HepG2 (cell line): ENCODE results near the gene HDGFL1. TPM values are rescaled to one million over a fixed set of nuclear protein-coding genes. Genes with fewer than 3 reads are reported as not detected.

Experiments
- ATAC-seq: fragments of 200-7000 bp; cut with Tn5 transposase; 3 replicates; pipeline ENCODE4 v1.9.1; 2020; ENCODE audit warnings: mild to moderate bottlenecking, moderate library complexity
- BruUV-seq: library from RNA; stranded (reverse); fragments of 400-500 nt; replicated peaks from 2 replicates; lab custom pipeline; 2021; lab: Mats Ljungman, UMichigan
- CTCF ChIA-PET: fragments of 300-600 bp; formaldehyde crosslinking; extraction: SDS; loops from one replicate; lab custom pipeline; 2021; ENCODE audit warnings: low total read pairs, inconsistent platforms, low intra/inter-chr PET ratio; lab: Yijun Ruan, JAX
- POLR2A ChIA-PET: fragments of 350-600 bp; sonication (Branson Sonifier 250); formaldehyde crosslinking; loops from one replicate; lab custom pipeline; 2020; ENCODE audit warnings: antibody characterized with exemption, inconsistent platforms; lab: Yijun Ruan, JAX
- DNase-seq: peaks from one replicate; pipeline ENCODE4 v3.0.0-alpha.2; 2015; ENCODE audit warnings: low spot score
- FAIRE-seq: peaks from 3 replicates; lab custom pipeline; 2011; peaks lifted over from hg19 to GRCh38; lab: Jason Lieb, UNC
- H2AFZ ChIP-seq: one replicate; pipeline ENCODE4 v1.6.1; 2011; ENCODE audit warnings: low read length, inconsistent platforms
- H3K27ac ChIP-seq: fragments of 300-600 bp; 3 replicates; pipeline ENCODE4 v1.8.0; 2011; ENCODE audit warnings: mixed run types, mild to moderate bottlenecking, mixed read lengths, low read length, inconsistent platforms; ENCODE audit not compliant: insufficient read depth; ENCODE audit errors: extremely low read length
- H3K27me3 ChIP-seq, 2 experiments: fragments of 200-600 bp in 1 of 2; 2 replicates in 1 of 2; 3 replicates in 1 of 2; pipeline versions ENCODE4 v1.6.0 to v1.8.0; 2011; ENCODE audit warnings: low read length in 2 of 2, mild to moderate bottlenecking in 2 of 2, moderate library complexity in 2 of 2, inconsistent platforms in 1 of 2; ENCODE audit not compliant: insufficient read depth in 2 of 2, control insufficient read depth in 1 of 2
- H3K36me3 ChIP-seq, 2 experiments: fragments of 200-600 bp in 1 of 2; replicated peaks in 1 of 2; 2 replicates in 1 of 2; 3 replicates in 1 of 2; pipeline versions ENCODE4 v1.5.1 to v1.8.0; 2011; ENCODE audit warnings: low read length in 2 of 2, inconsistent platforms in 1 of 2; ENCODE audit not compliant: insufficient read depth in 2 of 2, control insufficient read depth in 1 of 2
- H3K4me1 ChIP-seq: 2 replicates; pipeline ENCODE4 v1.5.1; 2012; ENCODE audit warnings: low read length, inconsistent platforms; ENCODE audit not compliant: insufficient read depth
- H3K4me2 ChIP-seq: 2 replicates; pipeline ENCODE4 v1.6.0; 2011; ENCODE audit warnings: low read depth, low read length, inconsistent platforms
- H3K4me3 ChIP-seq, 3 experiments: fragments of 200-600 bp in 1 of 3; sonication (generic), shearing (Covaris generic) in 1 of 3; replicated peaks in 1 of 3; 2 replicates each; pipeline ENCODE4 v1.5.1; 2011 to 2016; ENCODE audit warnings: low read length in 3 of 3, inconsistent platforms in 2 of 3, low read depth in 2 of 3, mild to moderate bottlenecking in 2 of 3, control low read depth in 1 of 3, mixed read lengths in 1 of 3; ENCODE audit not compliant: insufficient read depth in 1 of 3
- H3K79me2 ChIP-seq: one replicate; pipeline ENCODE4 v1.6.1; 2011; ENCODE audit warnings: low read length, inconsistent platforms; ENCODE audit not compliant: insufficient read depth
- H3K9ac ChIP-seq: 2 replicates; pipeline ENCODE4 v1.6.0; 2011; ENCODE audit warnings: mild to moderate bottlenecking, low read depth, low read length, inconsistent platforms; ENCODE audit not compliant: insufficient read depth
- H3K9me3 ChIP-seq: 2 replicates; pipeline ENCODE4 v1.5.1; 2012; ENCODE audit warnings: mild to moderate bottlenecking, low read length
- H4K20me1 ChIP-seq: 2 replicates; pipeline ENCODE4 v1.6.0; 2011; ENCODE audit warnings: inconsistent platforms, mild to moderate bottlenecking, low read length, moderate library complexity; ENCODE audit not compliant: insufficient read depth
- FOXK1 ChIP-seq: sonication (generic); formaldehyde crosslinking; IDR thresholded peaks from 2 replicates; pipeline ENCODE4 v1.4.0; 2020; ENCODE audit warnings: low read depth, missing genetic modification reagents, borderline replicate concordance
- GZF1 ChIP-seq: sonication (generic); formaldehyde crosslinking; IDR thresholded peaks from 2 replicates; pipeline ENCODE4 v1.5.1; 2020; ENCODE audit warnings: mild to moderate bottlenecking, missing genetic modification reagents
- KAT2B ChIP-seq: fragments of 150-350 bp; IDR thresholded peaks from 2 replicates; pipeline ENCODE4 v1.6.1; 2014; ENCODE audit warnings: low read depth, low read length, borderline replicate concordance
- ZNF160 ChIP-seq: sonication (generic); formaldehyde crosslinking; IDR thresholded peaks from 2 replicates; pipeline ENCODE4 v1.8.0; 2022; ENCODE audit warnings: mild to moderate bottlenecking, inconsistent platforms, missing genetic modification reagents
- ZNF33A ChIP-seq: sonication (generic); formaldehyde crosslinking; IDR thresholded peaks from 2 replicates; pipeline ENCODE4 v1.5.1; 2020; ENCODE audit warnings: missing genetic modification reagents, mild to moderate bottlenecking, moderate library complexity, borderline replicate concordance
- ZNF598 ChIP-seq: sonication (generic); formaldehyde crosslinking; IDR thresholded peaks from 2 replicates; pipeline ENCODE4 v1.5.1; 2020; ENCODE audit warnings: mild to moderate bottlenecking, missing genetic modification reagents, borderline replicate concordance
- ZNF879 ChIP-seq: sonication (generic); formaldehyde crosslinking; IDR thresholded peaks from 2 replicates; pipeline ENCODE4 v1.8.1; 2023; ENCODE audit warnings: missing genetic modification reagents
- WGBS: methylation state at CpG from one replicate; pipeline ENCODE4 v1.1.6; 2017; ENCODE audit warnings: low lambda C conversion rate; 5-methylcytosine and 5-hydroxymethylcytosine counted together
- in situ Hi-C: cut with HindIII; loops from 2 replicates; pipeline ENCODE4 v1.10.0; 2017; ENCODE audit warnings: low pct_unique_long_range_greater_than_20kb; ENCODE audit not compliant: extremely low pct_ligation_motif_present
- intact Hi-C: fragments of 100-400 bp; cut with micrococcal nuclease; formaldehyde crosslinking; loops from one replicate; pipeline ENCODE4 v1.10.0; 2022; ENCODE audit not compliant: unreplicated experiment
- polyA plus RNA-seq, 8 experiments: library from polyadenylated mRNA; depleted of rRNA in 3 of 8; stranded (reverse) in 7 of 8; unstranded in 1 of 8; fragments of >200 nt; fragmentation: Illumina TruSeq in 4 of 8; extraction: Trizol in 4 of 8; gene quantifications; 2 replicates each; pipeline versions ENCODE4 v1.2.1 to v1.2.3, GENCODE V29; 2011 to 2016; ENCODE audit warnings: low read depth in 4 of 8, missing spikeins in 1 of 8, mixed read lengths in 1 of 8; ENCODE audit not compliant: insufficient read depth in 1 of 8
- total RNA-seq, 5 experiments: library from RNA; depleted of rRNA; stranded (reverse); fragments of >200 nt; fragmentation: Illumina TruSeq; extraction: Trizol; gene quantifications; 2 replicates each; pipeline ENCODE4 v1.2.3, GENCODE V29; 2016; ENCODE audit warnings: low read depth in 1 of 5
- TF ChIP-seq, protein P1 (sequence below): sonication (generic); formaldehyde crosslinking; IDR thresholded peaks from 2 replicates; pipeline ENCODE4 v1.4.0; 2020; ENCODE audit warnings: missing genetic modification reagents, borderline replicate concordance
- TF ChIP-seq, protein P2 (sequence below): IDR thresholded peaks from 2 replicates; pipeline ENCODE4 v1.6.1; 2016; ENCODE audit warnings: missing compliant biosample characterization, missing genetic modification reagents, borderline replicate concordance
- TF ChIP-seq, protein P3 (sequence below): sonication (generic); formaldehyde crosslinking; IDR thresholded peaks from 2 replicates; pipeline ENCODE4 v1.5.1; 2020; ENCODE audit warnings: mild to moderate bottlenecking, moderate library complexity, missing genetic modification reagents

Gene HDGFL1
- total and polyA plus RNA-seq, 2 of the 13 experiments (the other 11 are each of a cell fraction or from before 2014, with no cell fraction given) = not detected

DNA sequence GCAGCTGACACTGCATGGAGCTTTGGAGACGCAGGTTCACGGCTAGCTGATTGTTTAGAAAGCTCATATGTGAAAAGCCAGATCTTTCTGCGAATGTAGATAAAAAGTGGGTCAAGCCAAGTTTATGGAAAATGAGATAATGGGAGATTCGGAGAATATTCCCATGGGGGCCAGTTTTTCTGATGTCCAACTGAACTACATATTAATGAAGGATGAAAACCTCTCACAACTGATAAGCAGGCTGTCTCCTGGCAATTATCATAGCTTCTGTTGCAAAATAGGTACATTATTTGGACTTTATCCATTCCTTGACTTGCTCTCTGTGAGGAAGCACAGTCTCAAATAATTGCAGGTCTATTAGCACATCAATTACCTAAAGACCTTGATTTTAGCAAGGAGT is 21.1 kb downstream of the HDGFL1 start:
- TF ChIP-seq KAT2B (no peak), GZF1 (CRISPR knock-in tag) (no peak), ZNF879 (CRISPR knock-in tag) (no peak), ZNF160 (CRISPR knock-in tag) (no peak), ZNF33A (CRISPR knock-in tag) (no peak), FOXK1 (CRISPR knock-in tag) (no peak), ZNF598 (no peak)
- TF ChIP-seq, protein P1, sequence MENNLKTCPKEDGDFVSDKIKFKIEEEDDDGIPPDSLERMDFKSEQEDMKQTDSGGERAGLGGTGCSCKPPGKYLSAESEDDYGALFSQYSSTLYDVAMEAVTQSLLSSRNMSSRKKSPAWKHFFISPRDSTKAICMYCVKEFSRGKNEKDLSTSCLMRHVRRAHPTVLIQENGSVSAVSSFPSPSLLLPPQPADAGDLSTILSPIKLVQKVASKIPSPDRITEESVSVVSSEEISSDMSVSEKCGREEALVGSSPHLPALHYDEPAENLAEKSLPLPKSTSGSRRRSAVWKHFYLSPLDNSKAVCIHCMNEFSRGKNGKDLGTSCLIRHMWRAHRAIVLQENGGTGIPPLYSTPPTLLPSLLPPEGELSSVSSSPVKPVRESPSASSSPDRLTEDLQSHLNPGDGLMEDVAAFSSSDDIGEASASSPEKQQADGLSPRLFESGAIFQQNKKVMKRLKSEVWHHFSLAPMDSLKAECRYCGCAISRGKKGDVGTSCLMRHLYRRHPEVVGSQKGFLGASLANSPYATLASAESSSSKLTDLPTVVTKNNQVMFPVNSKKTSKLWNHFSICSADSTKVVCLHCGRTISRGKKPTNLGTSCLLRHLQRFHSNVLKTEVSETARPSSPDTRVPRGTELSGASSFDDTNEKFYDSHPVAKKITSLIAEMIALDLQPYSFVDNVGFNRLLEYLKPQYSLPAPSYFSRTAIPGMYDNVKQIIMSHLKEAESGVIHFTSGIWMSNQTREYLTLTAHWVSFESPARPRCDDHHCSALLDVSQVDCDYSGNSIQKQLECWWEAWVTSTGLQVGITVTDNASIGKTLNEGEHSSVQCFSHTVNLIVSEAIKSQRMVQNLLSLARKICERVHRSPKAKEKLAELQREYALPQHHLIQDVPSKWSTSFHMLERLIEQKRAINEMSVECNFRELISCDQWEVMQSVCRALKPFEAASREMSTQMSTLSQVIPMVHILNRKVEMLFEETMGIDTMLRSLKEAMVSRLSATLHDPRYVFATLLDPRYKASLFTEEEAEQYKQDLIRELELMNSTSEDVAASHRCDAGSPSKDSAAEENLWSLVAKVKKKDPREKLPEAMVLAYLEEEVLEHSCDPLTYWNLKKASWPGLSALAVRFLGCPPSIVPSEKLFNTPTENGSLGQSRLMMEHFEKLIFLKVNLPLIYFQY = no peak
- TF ChIP-seq, protein P2, sequence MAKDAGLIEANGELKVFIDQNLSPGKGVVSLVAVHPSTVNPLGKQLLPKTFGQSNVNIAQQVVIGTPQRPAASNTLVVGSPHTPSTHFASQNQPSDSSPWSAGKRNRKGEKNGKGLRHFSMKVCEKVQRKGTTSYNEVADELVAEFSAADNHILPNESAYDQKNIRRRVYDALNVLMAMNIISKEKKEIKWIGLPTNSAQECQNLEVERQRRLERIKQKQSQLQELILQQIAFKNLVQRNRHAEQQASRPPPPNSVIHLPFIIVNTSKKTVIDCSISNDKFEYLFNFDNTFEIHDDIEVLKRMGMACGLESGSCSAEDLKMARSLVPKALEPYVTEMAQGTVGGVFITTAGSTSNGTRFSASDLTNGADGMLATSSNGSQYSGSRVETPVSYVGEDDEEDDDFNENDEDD = no peak
- TF ChIP-seq, protein P3, sequence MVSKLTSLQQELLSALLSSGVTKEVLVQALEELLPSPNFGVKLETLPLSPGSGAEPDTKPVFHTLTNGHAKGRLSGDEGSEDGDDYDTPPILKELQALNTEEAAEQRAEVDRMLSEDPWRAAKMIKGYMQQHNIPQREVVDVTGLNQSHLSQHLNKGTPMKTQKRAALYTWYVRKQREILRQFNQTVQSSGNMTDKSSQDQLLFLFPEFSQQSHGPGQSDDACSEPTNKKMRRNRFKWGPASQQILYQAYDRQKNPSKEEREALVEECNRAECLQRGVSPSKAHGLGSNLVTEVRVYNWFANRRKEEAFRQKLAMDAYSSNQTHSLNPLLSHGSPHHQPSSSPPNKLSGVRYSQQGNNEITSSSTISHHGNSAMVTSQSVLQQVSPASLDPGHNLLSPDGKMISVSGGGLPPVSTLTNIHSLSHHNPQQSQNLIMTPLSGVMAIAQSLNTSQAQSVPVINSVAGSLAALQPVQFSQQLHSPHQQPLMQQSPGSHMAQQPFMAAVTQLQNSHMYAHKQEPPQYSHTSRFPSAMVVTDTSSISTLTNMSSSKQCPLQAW = no peak
- no TSS peak for BruUV-seq
- Histone ChIP-seq H3K27me3 (no peaks in the 10 kb centered on the region), H3K4me3 (no peak overlapping the region), H3K36me3 (no peaks in the 10 kb centered on the region), H3K9me3 (peaks cover 79% of the 10 kb centered on the region), H3K79me2 (no peaks in the 10 kb centered on the region), H4K20me1 (no peaks in the 10 kb centered on the region), H2AFZ (no peak overlapping the region), H3K27ac (no peak overlapping the region), H3K4me2 (no peak overlapping the region), H3K9ac (no peak overlapping the region), H3K4me1 (no peaks in the 10 kb centered on the region)
- ChIA-PET CTCF (no interaction called here), POLR2A (no interaction called here)
- DNase-seq (no peak), FAIRE-seq (no peak), ATAC-seq (no peak)
- intact Hi-C loops = no loop called here
- 0% methylated on average over 4 of the region's 4 CpGs for WGBS
- in situ Hi-C loops = no loop called here
